GM10248 (cell line): Measurements from ENCODE around the gene MTMR3.

ENCODE experiments used
- CTCF ChIA-PET: fragments of 300-600 bp; sonication (Branson Sonifier 250); formaldehyde crosslinking; extraction: SDS; loops from one replicate; lab custom pipeline; 2021; ENCODE audit warnings: antibody characterized with exemption; lab: Yijun Ruan, JAX
- POLR2A ChIA-PET: fragments of 350-650 bp; sonication (Branson Sonifier 250); formaldehyde crosslinking; extraction: SDS; loops from one replicate; lab custom pipeline; 2020; ENCODE audit warnings: antibody characterized with exemption; lab: Yijun Ruan, JAX
- DNase-seq: peaks from one replicate; pipeline ENCODE4 v3.0.0; 2012; ENCODE audit errors: extremely low spot score
- TF ChIP-seq, protein P1 (sequence below): IDR thresholded peaks from 2 replicates; pipeline ENCODE4 v1.5.1; 2012; ENCODE audit warnings: mild to moderate bottlenecking, low read depth; ENCODE audit errors: extremely low read depth, missing control alignments, control extremely low read depth

Gene MTMR3

DNA sequence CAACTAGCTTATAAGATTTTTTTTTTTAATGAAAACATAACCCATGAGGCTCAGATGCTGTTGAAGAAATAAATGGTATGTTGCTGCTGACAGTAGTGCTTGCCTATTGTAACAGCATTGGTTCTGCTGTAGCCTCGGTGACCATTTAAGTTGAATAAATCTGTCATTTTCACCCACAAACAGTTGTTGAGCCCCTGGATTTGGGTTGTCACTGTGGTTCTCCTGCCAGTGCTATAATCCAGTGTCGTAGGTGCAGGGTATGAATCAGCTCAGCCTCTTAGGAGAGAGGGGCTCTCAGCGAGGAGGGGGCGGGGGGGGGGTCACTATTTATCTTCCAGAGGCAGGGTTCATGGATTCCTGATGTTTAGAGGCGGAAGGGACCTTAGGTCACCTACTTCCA lies 147.4 kb downstream of the MTMR3 start:
- no peak for DNase-seq
- POLR2A ChIA-PET = no interaction called here
- TF ChIP-seq, protein P1, sequence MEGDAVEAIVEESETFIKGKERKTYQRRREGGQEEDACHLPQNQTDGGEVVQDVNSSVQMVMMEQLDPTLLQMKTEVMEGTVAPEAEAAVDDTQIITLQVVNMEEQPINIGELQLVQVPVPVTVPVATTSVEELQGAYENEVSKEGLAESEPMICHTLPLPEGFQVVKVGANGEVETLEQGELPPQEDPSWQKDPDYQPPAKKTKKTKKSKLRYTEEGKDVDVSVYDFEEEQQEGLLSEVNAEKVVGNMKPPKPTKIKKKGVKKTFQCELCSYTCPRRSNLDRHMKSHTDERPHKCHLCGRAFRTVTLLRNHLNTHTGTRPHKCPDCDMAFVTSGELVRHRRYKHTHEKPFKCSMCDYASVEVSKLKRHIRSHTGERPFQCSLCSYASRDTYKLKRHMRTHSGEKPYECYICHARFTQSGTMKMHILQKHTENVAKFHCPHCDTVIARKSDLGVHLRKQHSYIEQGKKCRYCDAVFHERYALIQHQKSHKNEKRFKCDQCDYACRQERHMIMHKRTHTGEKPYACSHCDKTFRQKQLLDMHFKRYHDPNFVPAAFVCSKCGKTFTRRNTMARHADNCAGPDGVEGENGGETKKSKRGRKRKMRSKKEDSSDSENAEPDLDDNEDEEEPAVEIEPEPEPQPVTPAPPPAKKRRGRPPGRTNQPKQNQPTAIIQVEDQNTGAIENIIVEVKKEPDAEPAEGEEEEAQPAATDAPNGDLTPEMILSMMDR = no peak
- CTCF ChIA-PET = interaction anchor here (1.7 kb wide), 1 partner anchor 25 kb away, joined by 9 read pairs; no protein-coding TSS in a partner anchor

DNA sequence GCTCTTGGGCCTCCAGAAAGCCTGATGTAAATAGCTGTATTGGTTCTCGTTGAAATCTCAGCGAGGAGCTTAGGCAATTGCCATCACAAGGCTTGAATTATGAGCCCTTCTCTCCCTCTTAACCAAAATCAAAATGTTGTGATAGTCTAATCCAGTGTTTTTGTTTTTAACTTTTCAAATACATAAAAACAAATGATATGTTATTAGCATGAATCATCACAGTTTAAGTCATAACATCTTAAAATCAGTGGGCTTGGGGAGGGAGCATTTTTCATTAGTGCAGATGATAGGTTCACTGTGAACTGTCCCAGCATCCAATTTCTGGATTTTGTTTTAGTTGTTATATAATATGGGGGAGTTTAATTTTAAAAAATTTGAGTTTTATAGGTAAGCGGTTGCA lies 148.4 kb downstream of the MTMR3 start:
- TF ChIP-seq, protein P1 = no peak
- DNase-seq = no peak
- ChIA-PET CTCF (interaction anchor here (1.2 kb wide), 1 partner anchor 14 kb away, joined by 3 read pairs; no protein-coding TSS in a partner anchor), POLR2A (no interaction called here)

DNA sequence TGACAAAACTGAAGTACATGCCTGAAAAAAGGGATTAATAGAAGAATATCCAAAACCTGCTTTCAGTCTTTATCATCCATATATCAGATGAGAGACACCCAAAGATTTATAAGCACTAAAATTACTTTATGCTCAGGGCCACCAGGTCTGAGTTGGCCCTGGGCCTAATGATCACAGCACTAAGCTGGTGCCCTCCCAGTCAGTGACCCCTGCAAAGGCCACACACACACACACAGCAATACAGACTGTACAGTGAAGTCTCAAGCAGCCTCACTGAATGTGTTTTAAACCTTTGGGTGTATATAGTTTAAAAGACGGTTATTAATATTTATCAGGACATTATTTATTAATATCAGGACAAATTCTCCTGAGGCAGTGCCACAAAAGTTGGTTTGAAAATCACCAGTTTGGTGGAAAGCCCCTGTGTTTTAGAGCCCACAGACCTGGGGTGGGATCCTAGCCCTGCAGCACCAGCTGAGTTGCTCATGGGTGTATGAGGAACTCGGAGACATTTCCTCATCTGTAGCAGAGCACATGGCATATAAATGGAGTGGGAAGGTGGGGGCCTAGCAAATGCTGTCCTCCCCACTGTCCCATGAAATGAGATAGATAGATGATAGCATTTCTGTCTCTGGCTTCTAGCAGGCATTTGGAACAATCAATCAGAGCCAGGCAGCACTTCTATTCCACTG lies 148.9 kb downstream of the MTMR3 start:
- TF ChIP-seq, protein P1 = no peak
- CTCF ChIA-PET = interaction anchor here (1.2 kb wide), 1 partner anchor 15 kb away, joined by 3 read pairs; no protein-coding TSS in a partner anchor
- POLR2A ChIA-PET = no interaction called here
- no peak for DNase-seq

DNA sequence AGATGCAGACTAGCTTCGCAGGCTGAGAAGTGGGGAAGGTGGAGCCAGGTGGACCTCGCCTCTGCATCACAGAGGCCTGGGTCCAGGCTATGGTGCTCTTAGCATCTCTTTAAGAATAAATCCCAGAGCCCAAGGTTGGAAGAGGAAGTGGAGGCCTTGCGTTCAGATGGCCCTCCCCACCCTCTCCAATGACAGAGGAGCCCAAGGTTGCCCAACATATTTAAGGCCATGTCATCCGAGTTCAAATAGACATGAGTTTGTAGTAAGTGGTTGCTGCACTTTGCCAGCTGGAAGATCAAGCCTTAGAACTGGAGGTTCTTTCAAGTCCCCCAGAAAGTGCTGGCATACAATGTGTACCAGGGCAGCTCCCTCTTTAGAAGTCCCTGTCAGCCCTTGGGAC lies 150.2 kb downstream of the MTMR3 start:
- TF ChIP-seq, protein P1 = no peak
- ChIA-PET POLR2A (no interaction called here), CTCF (interaction anchor here (1.6 kb wide), 1 partner anchor 28 kb away, joined by 8 read pairs; no protein-coding TSS in a partner anchor)
- no peak for DNase-seq

DNA sequence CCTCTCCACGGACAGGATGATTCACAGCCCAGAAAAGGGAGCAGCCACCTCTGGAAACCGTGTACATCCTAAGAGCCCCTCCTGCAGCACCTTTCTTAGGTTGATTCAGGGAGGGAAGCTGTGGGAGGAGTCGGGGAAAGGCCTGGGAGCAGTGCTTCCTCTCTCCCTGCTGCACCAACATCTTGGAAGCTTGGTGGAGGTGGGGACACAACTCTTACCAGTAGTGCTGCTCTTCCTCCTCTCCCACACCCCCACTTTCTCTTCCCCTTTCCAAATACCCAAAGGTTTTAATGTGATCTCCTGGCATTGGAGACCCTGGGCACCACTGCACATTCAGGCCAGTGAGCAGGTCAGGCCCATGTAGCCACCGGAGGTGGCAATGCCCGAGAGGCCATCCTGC lies 150.9 kb downstream of the MTMR3 start:
- ChIA-PET POLR2A (no interaction called here), CTCF (interaction anchor here (1.6 kb wide), 1 partner anchor 28 kb away, joined by 8 read pairs; no protein-coding TSS in a partner anchor)
- TF ChIP-seq, protein P1 = no peak
- no peak for DNase-seq

DNA sequence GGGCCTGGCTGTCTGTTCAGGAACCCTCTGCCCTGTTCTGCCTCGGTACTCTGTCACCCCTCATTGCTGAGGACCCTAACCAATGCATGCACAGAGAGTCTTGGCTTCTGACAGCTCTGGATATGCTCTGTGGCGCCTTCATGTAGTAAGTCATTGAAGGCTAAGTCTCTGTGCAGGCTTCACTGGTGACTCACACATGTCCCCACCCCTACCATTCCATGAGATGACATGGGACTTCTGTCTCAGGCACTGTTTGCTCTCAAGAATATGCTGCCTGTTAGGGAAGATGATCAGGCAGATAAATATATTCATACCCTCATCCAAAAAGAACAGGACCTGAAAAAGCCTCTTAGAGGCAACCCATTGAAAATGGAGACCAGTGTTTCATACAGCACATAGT lies 153.7 kb downstream of the MTMR3 start:
- POLR2A ChIA-PET = no interaction called here
- DNase-seq = no peak
- CTCF ChIA-PET = interaction anchor here (0.7 to 2.0 kb wide), 3 partner anchors 10 to 52 kb away, joined by 3 to 6 read pairs (median 4); no protein-coding TSS in a partner anchor

More for the DNA sequence above, 153.7 kb downstream of the MTMR3 start:
- TF ChIP-seq, protein P1 = no peak
